Measurements from ENCODE around the gene BPIFB3. TPM values are rescaled to one million over a fixed set of nuclear protein-coding genes. Genes with fewer than 3 reads are reported as not detected.
"Not testable (repeated sequence)": the region's sequence is repeated elsewhere in the genome, so short reads cannot be mapped to it uniquely, and the experiment has no call there.

The BPIFB3 gene
- total RNA-seq, 2 donors from 2014 or later, result not detected

DNA sequence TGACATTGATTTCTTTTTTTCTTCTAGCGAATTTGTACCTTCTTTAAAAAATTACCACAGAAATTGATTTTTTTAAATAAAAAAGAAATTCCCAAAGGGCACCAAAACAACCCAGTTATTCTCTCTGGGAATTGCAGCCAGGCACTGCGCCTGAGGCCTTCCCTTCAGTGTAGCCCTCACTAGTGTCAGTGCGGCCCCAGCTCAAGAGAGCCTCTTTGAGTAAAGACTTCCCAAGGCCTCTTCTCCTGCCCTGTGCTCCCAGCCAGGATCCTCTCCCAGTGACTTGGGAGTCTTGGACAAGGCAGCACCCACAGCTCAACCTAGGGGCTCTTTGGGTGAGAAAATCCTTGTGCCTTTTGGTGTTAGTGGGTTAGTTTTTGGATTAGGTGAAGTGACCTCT lies 67.2 kb downstream of the BPIFB3 start:
- DNase-seq, result no peak
- ATAC-seq, result no peak
- H3K9me3 ChIP-seq (ENCODE audit: control insufficient read depth, low read length, poor library complexity, severe bottlenecking), result no peaks in the 10 kb centered on the region
- no peaks in the 10 kb centered on the region for H3K36me3 Mint-ChIP-seq (ENCODE audit: low read depth)
- peaks cover 21% of the 10 kb centered on the region for H3K27me3 Mint-ChIP-seq
- H3K27ac Mint-ChIP-seq, result no peak overlapping the region
- no peaks in the 10 kb centered on the region for H3K4me1 Mint-ChIP-seq
- H3K4me3 Mint-ChIP-seq, result no peak overlapping the region

DNA sequence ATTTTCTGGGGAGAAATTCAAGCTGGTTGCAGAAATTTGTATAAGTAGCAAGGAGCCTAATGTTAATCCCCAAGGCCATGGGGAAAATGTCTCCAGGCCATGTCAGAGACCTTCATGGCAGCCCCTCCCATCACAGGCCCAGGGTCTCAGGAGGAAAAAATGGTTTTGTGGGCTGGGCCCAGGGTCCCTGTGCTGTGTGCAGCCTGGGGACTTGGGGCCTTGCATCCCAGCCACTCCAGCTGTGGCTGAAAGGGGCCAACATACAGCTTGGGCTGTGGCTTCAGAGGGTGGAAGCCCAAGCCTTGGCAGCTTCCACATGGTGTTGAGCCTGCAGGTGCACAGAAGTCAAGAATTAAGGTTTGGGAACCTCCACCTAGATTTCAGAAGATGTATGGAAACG lies 68.6 kb downstream of the BPIFB3 start:
- not testable (repeated sequence) for DNase-seq; H3K4me3 Mint-ChIP-seq; H3K27ac Mint-ChIP-seq; H3K36me3 Mint-ChIP-seq (ENCODE audit: low read depth); ATAC-seq; H3K4me1 Mint-ChIP-seq; H3K9me3 ChIP-seq (ENCODE audit: control insufficient read depth, low read length, poor library complexity, severe bottlenecking)
- H3K27me3 Mint-ChIP-seq, result peaks cover 22% of the 10 kb centered on the region

Other genes with a start within 250 kb of the BPIFB3 start
- gene MAPRE1, start 233.9 kb upstream of the BPIFB3 start, total RNA-seq, result 100 to 1,000 TPM; 105 to 134 TPM
- 1 to 10 TPM in 1 of 2 donors, under 1 TPM in 1; 0.32 to 1.8 TPM for gene EFCAB8, start 195.0 kb upstream of the BPIFB3 start, total RNA-seq
- gene SUN5, start 49.5 kb upstream of the BPIFB3 start, total RNA-seq, result not detected
- not detected for gene BPIFB2, start 46.2 kb upstream of the BPIFB3 start, total RNA-seq
- gene BPIFB6, start 22.3 kb upstream of the BPIFB3 start, total RNA-seq, result not detected
- not detected for gene BPIFB4, start 25.7 kb downstream of the BPIFB3 start, total RNA-seq
- not detected for gene BPIFA2, start 114.3 kb downstream of the BPIFB3 start, total RNA-seq
- gene BPIFA3, start 163.4 kb downstream of the BPIFB3 start, total RNA-seq, result not detected
- gene BPIFA1, start 182.1 kb downstream of the BPIFB3 start, total RNA-seq, result not detected
- not detected for gene BPIFB1, start 229.3 kb downstream of the BPIFB3 start, total RNA-seq

All from T-helper 17 cell (primary cell).